ENCODE measurements around the gene ZNF546.
"Not testable (repeated sequence)": the region's sequence is repeated elsewhere in the genome, so short reads cannot be mapped to it uniquely, and the experiment has no call there.

ZNF546 gene

GRCh38 chr19:39987167-39987566 is 9.7 kb upstream of the ZNF546 start:
- DNase-seq, result no peak

- DNase-seq, result no peak
Measured at GRCh38 chr19:39987596-39987995, 9.3 kb upstream of the ZNF546 start.

- no peak for DNase-seq
Measured at GRCh38 chr19:39993605-39994004, 3.3 kb upstream of the ZNF546 start.

DNA sequence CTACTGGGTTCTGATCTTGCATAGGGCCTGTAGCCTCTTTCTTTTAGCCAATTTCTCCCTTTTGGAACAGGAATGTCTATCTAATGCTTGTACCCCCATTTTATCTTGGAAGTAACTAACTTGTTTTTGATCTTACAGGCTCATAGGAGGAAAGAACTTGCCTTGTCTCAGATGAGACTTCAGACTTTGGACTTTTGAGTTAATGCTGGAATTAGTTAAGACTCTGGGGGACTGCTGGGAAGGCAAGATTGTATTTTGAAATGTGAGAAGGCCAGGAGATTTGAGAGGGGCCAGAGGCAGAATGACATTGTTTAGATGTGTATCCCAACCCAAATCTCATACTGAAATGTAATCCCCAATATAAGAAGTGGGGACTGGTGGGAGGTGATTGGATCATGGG is 2.5 kb upstream of the ZNF546 start:
- no peak for DNase-seq

- no peak for DNase-seq
Measured at GRCh38 chr19:39995794-39996193, 1.1 kb upstream of the ZNF546 start.

DNA sequence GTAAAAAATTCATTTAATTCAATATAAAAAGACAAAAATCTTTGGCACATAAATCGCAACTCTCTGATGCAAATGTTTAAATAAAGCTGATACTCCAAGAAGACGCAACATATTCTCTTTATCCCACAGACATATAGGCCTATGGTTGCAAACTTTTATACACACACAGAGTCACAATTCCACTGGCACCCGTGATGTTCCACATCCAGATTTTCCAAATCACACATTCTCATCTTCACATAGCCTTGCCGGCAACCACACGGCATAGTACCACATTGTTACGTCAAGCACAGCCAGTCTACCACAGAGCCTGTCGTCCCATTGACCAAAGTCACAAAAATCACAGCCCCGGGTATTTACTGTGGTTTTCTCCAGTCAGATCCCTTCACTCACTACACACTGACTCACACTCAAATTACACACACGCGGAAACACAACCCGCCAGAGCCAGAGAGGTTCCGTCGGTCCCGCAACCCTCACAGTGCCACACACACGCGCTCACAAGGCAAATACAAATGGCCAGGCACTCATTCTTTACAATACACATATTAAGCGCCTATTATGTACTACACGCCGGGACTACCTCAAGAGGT is 546 bp upstream of the ZNF546 start:
- peak; percentile 6 for DNase-seq

DNA sequence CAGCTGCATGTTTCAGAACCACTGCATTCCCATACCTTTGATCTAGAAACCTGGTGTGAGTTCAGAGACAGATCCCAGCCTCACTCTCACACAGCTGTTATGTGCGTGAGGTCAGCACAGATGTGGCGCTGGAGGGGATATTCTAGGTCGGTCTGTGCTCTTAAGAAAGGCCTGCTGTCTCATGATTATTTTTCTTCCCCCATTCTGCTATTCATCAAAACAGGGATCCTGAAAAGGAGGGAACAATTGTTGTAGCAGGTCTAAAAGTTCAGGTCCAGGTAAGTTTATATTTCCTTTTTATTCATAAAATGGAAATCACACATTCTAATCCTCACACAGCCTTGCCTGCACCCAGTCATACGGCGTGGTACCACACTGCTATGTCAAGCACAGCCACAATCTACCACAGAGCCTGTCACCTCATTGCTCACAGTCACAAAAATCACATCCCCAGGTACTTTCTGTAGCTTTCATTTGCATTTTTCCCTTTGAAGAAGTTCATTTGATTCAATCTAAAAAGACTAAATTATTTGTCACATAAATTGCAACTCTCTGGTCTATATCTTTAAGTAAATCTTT is 867 bp downstream of the ZNF546 start:
- DNase-seq, result no peak

DNA sequence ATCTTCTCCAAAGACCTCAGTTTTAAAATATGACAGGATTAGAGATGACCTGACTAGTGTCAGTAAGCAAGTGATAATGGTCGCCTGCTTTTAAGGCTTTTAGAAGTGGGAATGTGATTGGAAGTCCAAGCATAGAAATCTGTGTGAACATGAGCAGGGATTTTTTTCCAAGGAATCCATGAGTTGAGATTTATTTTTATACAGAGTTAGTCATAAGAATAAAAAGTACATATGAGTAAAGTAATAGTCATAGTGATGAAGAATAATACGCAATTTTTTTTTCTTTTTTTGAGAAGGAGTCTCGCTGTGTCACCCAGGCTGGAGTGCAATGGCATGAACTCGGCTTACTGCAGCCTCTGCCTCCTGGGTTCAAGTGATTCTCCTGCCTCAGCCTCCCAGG is 1.6 kb downstream of the ZNF546 start:
- DNase-seq, result no peak

DNA sequence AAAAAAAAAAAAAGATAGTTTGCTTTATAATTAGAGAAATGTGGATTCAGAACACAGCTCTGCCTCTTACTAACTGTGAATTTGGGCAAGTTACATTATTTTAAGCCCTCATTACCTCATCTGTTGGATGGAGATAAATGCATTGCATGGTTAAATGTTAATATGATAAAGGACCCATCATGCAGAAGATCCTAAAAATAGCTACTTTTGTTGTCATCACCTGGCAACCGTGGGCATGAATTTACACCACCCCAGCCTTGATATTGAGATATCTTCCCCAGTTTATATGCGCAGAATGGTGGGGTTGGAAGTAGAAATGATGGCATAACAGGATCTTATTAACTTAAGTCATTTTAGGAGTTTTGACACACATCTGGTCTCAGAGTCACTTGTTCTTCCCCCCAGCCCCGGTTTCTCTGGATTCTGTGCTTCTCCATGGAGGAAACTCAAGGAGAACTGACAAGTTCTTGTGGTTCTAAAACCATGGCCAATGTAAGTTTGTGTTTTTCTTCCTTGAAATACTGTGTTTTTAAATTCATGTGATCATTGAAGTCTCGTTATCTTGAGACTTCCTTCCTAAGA is 8.9 kb downstream of the ZNF546 start:
- DNase-seq, result no peak

GRCh38 chr19:40006273-40006691 is 9.4 kb downstream of the ZNF546 start:
- no peak for DNase-seq

DNA sequence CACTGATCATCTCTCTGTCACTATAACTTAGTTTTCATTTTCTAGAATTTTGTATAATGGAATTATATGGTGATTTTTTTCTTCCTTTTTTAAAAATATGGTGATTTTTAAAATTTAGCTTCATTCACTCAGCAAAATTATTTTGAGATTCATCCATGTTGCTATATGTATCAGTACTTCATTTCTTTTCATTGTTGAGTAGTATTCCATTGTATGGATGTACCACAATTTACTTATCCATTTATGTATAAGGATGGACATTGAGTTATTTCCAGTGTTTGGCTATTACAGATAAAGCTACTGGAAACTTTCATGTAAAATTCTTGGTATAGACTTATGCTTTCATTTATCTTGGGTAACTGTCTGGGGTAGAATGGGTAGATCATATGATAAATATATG is 12.8 kb downstream of the ZNF546 start:
- DNase-seq, result no peak

GRCh38 chr19:40013991-40014390 is 17.1 kb downstream of the ZNF546 start:
- DNase-seq, result no peak

DNA sequence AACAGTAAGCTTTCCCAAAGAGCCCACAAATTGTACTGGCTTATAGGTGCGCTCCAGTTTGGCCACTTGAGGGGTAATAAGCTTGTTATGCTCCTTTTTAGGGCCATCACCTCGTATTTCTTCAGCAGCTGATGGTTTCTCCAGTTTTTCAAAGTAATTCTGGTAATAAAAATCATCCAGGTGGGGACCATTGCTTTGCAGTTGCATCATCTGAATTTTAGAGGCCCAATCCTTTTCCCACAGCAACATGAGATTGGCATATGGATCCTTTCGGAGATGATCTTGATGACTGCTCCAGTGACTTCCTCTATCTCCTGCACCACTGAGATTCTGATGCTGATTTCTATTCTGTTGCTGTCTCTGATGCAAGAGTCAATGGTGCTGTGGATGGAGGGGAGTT is 27.1 kb downstream of the ZNF546 start:
- no peak for DNase-seq

DNA sequence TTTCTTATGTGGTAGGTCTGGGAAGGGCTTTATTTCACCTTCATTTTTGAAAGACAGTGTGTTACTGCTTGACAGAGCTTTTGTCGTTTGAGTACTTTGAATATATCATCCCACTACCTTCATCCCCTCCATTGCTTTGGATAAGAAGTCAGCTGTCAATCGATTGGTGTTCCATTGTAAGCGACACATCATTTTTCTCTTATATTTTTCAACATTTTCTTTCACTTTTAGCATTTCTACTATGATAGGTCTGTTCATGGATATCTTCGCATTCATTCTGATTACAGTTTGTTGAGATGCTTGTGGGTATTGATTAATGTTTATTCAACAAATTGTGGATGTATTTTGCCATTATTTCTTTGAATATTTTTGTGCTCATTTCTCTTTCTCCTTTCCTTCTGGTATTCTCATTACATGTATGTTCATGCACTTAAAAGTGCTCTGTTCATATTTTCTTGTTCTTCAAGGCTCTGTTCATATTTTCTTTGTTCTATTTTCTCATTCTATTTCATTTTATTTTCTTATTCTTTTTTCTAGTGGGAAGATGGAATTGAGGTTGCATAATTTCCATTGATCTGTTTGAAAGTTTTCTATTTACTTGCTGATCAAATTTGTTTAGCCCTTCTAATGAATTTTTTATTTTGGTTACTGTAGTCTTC is 29.2 kb downstream of the ZNF546 start:
- DNase-seq, result no peak

DNA sequence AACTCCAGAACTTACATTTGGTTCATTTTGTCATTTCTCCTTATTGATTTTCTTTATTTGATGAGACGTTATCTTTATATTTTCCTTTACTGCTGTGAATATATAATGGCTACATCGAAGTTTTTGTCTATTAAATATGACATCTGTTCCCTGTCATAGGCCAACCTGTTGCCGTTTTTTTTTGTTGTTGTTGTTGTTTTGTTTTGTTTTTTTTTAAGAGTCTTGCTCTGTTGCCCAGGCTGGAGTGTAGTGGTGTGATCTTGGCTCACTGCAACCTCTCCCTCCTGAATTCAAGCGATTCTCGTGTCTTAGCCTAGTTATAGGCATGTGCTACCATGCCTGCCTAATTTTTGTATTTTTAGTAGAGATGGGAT is 29.7 kb downstream of the ZNF546 start:
- DNase-seq, result no peak

- DNase-seq, result no peak
Measured at GRCh38 chr19:40033989-40034560, 37.2 kb downstream of the ZNF546 start.

DNA sequence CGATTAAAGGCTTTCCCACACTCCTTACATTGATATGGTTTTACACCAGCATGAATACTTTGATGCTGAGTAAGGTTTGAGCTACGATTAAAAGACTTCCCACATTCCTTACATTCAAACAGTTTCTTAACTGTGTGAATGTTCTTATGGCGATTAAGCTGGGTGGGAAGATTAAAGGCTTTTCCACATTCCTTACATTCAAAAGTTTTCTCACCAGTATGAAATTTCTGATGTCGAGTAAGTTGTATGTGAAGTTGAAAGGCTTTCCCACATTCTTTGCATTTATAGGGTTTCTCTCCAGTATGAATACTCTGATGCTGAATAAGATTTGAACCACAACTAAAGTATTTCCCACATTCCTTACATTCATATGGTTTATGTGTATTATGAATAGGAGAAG is 39.1 kb downstream of the ZNF546 start:
- DNase-seq, result no peak

DNA sequence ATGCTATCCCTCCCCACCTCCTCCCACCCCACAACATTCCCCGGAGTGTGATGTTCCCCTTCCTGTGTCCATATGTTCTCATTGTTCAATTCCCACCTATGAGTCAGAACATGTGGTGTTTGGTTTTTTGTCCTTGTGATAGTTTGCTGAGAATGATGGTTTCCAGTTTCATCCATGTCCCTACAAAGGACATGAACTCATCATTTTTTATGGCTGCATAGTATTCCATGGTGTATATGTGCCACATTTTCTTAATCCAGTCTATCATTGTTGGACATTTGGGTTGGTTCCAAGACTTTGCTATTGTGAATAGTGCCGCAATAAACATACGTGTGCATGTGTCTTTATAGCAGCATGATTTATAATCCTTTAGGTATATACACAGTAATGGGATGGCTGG is 41.2 kb downstream of the ZNF546 start:
- DNase-seq, result not testable (repeated sequence)

DNA sequence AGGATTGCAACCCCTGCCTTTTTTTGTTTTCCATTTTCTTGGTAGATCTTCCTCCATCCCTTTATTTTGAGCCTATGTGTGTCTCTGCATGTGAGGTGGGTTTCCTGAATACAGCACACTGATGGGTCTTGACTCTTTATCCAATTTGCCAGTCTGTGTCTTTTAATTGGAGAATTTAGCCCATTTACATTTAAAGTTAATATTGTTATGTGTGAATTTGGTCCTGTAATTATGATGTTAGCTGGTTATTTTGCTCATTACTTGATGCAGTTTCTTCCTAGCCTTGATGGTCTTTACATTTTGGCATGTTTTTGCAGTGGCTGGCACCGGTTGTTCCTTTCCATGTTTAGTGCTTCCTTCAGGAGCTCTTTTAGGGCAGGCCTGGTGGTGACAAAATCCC is 44.9 kb downstream of the ZNF546 start:
- DNase-seq, result not testable (repeated sequence)

DNA sequence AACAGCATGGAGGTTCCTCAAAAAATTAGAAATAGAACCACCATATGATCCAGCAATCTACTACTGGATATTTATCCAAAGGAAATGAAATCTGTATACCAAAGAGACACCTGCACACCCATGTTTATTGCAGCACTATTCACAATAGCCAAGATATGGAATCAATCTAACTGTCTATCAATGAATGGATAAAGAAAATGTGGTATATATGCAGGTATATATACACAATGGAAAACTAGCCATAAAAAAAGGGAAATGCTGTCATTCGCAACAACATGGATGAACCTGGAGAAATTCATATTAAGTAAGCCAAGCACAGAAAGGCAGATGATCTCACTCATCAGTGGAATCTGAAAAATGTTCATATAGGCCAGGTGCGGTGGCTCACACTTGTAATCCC is 56.6 kb downstream of the ZNF546 start:
- DNase-seq, result no peak

DNA sequence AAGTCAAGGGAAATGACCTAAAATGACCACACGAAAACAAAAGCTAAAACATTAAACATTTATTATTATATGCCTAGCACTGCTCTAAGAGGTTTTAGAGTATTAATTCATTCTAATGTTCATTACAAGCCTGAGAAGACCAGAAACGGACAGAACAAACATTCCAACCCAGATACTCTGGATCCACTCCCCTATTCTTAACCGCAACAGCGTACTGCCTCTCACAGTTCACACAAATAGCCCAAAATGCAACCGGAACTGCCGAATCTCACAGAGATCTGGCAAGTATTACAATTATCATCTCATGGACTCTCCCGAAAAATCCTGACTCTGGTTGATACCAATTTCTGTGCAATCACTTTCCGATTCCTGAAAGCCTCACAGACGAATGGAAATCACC is 57.8 kb downstream of the ZNF546 start:
- DNase-seq, result no peak

DNA sequence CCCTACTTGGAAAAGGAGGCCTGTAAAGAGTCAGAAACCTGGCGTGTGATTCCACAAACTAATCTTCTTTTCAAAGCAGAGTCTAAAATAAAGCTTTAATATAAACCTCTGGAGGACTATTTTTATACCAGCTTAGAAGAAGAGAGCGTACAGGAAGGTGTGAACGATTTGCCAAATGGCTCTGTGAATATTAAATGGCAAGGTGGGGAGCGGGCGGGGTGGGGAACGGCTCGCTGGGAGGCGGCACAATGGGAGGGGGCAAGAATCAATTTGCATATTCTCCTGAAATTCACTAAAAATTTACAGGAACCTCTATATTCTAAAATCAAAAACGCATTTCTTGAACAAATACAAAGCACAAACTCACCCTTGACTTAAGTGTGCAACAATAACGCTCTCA is 58.2 kb downstream of the ZNF546 start:
- DNase-seq, result no peak

DNA sequence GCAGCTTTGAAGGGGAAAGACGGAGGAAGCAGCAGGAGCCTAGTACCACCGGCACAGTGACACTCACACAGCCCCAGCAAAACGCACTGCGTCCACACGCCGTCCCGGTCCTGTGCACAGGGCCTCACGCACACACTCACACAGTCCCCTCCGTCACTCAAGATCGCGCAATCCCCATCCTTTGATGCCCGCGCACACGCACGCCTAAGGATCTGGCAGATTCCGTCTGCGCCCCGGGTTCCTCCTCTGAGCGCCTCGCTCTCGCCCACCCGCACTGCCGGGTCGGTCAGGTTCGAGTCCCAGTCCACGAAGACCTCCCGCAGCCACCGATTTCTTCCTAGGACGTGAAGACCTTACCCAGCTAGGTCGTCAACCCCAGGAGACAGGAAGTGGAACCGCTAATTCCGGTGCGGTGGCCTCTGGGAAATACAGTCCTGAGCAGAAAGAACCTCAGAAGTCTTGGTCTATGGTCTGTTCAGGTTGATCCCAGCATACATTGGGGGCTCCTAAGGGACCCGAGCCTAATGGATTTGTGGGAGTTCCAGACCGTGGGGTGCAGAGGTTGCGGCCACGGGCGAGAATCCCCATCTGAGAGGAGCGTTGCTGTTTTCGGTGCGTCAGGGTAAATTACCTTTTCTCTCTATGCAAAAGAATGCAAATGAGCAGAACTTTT is 59.1 kb downstream of the ZNF546 start, which contains the start of gene ZNF780B:
ZNF780B (minus strand) TSS at position 400 of the 673 bp plus-strand sequence. CDS start 5,899 bp downstream, outside the sequence.
- peak; percentile 58 for DNase-seq

Measured in NCI-H1694 treated with DMSO at 0.1 percent for 48 hours (cell line).